HL-60 (cell line): ENCODE data around the gene FOXL2.

Experiments used
- CTCF ChIP-seq: IDR thresholded peaks from one replicate; pipeline ENCODE4 v1.5.1; 2011; ENCODE audit warnings: low read length, control low read depth, inconsistent platforms; ENCODE audit not compliant: insufficient read depth
- GABPA ChIP-seq: IDR thresholded peaks from 2 replicates; pipeline ENCODE4 v1.6.1; 2012; ENCODE audit warnings: low read depth
- POLR2AphosphoS5 ChIP-seq: IDR thresholded peaks from 2 replicates; pipeline ENCODE4 v1.6.1; 2012; ENCODE audit warnings: low read depth
- REST ChIP-seq: IDR thresholded peaks from 2 replicates; pipeline ENCODE4 v1.6.1; 2012; ENCODE audit warnings: low read depth; ENCODE audit not compliant: insufficient replicate concordance

- TF ChIP-seq CTCF (no peak), GABPA (no peak), REST (no peak), POLR2AphosphoS5 (no peak)
Measured at GRCh38 chr3:138950701-138951100, 3.8 kb upstream of the FOXL2 start.
